ENCODE measurements around the gene DNAH14. TPM values are rescaled to one million over a fixed set of nuclear protein-coding genes. Genes with fewer than 3 reads are reported as not detected.
"Not testable (repeated sequence)": the region's sequence is repeated elsewhere in the genome, so short reads cannot be mapped to it uniquely, and the experiment has no call there.

DNAH14 gene
- total and polyA plus RNA-seq, 2 experiments from 2014 or later: 14.7 to 46.1 TPM

DNA sequence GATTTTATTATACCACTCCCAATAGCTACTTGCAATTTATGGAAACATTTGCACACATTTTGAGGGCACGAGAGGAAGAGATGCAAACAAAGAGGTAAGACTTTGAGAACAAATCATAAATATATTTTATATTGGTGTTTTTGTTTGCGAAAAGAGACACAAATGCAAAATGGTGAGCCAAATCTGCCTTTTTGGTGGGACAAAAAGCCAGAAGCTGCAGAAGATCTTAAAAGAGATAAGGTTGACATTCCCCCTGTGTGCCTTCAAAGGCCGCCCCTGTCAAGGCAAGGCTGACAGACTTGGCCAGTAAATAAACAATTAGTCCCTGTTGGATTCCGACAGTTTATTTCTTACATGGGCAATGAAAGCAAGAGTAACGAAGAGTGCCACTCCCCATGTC is 375.5 kb downstream of the DNAH14 start:
- no peaks in the 10 kb centered on the region for H3K9me3 ChIP-seq (ENCODE audit: low read depth)
- no peak overlapping the region for H3K4me3 ChIP-seq
- 82% methylated on average over 5 of the region's 5 CpGs for WGBS (ENCODE audit: low lambda C conversion rate, missing lambda C conversion rate)
- TF ChIP-seq, protein P1, sequence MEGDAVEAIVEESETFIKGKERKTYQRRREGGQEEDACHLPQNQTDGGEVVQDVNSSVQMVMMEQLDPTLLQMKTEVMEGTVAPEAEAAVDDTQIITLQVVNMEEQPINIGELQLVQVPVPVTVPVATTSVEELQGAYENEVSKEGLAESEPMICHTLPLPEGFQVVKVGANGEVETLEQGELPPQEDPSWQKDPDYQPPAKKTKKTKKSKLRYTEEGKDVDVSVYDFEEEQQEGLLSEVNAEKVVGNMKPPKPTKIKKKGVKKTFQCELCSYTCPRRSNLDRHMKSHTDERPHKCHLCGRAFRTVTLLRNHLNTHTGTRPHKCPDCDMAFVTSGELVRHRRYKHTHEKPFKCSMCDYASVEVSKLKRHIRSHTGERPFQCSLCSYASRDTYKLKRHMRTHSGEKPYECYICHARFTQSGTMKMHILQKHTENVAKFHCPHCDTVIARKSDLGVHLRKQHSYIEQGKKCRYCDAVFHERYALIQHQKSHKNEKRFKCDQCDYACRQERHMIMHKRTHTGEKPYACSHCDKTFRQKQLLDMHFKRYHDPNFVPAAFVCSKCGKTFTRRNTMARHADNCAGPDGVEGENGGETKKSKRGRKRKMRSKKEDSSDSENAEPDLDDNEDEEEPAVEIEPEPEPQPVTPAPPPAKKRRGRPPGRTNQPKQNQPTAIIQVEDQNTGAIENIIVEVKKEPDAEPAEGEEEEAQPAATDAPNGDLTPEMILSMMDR (IDR thresholded peaks at IDR 0.05; ENCODE audit: poor library complexity): no peak
- TF ChIP-seq EZH2phosphoT487 (IDR thresholded peaks at IDR 0.05; ENCODE audit: low read depth, severe bottlenecking, unreplicated experiment) (no peak), EZH2 (IDR thresholded peaks at IDR 0.05; ENCODE audit: borderline replicate concordance) (no peak)
- H3K79me2 ChIP-seq: no peaks in the 10 kb centered on the region
- no peaks in the 10 kb centered on the region for H4K20me1 ChIP-seq (ENCODE audit: insufficient read depth, poor library complexity, severe bottlenecking)
- no peaks in the 10 kb centered on the region for H3K36me3 ChIP-seq (replicated peaks; ENCODE audit: insufficient read depth, low read depth)
- no peaks in the 10 kb centered on the region for H3K27me3 ChIP-seq
- H3K4me1 ChIP-seq (ENCODE audit: insufficient read depth): no peaks in the 10 kb centered on the region
- H3K4me2 ChIP-seq: no peak overlapping the region
- no peak for DNase-seq (ENCODE audit: low spot score)
- no peak overlapping the region for H2AFZ ChIP-seq
- no peaks in the 10 kb centered on the region for H3K9me2 ChIP-seq (replicated peaks; ENCODE audit: insufficient read depth)
- no peak overlapping the region for H3K27ac ChIP-seq

DNA sequence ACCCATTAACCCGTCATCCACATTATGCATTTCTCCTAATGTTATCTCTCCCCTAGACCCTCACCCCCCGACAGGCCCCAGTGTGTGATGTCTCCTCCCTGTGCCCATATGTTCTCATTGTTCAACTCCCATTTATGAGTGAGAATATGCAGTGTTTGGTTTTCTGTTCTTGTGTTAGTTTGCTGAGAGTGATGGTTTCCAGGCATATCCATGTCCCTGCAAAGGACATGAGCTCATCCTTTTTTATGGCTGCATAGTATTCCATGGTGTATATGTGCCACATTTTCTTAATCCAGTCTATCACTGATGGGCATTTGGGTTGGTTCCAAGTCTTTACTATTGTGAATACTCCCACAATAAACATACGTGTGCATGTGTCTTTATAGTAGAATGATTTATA is 381.1 kb downstream of the DNAH14 start:
- not testable (repeated sequence) for H3K27me3 ChIP-seq
- WGBS (ENCODE audit: low lambda C conversion rate, missing lambda C conversion rate): 92% methylated on average over 3 of the region's 3 CpGs

DNA sequence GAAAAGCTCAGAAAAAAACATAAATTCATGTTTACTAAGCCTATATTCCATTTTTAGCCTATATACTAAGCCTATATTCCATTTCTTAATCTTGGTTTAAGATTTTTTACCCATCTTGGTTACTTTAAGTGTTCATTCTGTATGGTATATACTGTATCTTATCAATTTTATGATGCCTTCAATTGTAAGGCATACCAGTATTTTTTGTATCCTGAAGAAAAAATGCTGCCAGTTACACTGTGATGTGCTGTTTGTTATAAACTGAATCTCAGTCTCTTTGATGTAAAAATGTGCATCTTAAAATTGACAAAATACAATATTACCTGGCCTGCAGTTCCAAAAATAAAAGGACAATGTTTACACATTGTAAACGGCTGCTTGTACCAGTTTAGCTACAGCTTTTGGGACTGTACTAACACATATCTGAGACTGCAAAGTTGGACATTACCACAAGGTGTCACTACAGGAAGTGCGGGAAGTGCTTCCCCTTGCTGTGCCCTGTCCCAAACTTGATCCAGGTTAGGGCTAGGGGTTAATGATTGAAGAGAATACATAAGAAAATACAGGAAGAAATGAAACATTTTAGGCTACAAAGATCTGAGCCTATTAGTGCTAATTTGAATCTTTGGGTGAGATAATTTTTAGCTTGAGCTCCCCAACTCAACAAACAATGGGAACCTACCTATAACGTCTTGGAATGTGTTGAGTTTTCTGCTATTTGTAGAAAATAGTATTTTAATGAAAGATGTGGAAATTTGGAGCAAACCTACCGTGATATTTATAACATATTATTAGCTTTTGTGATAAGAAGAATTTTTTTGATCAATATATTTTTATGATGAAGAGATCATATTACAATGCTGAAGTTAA is 389.5 kb downstream of the DNAH14 start:
- 35% methylated on average over 4 of the region's 4 CpGs for WGBS (ENCODE audit: low lambda C conversion rate, missing lambda C conversion rate)
- no peak overlapping the region for H3K4me3 ChIP-seq
- no peak overlapping the region for H3K27ac ChIP-seq
- no peaks in the 10 kb centered on the region for H3K9me3 ChIP-seq (ENCODE audit: low read depth)
- no peaks in the 10 kb centered on the region for H3K36me3 ChIP-seq (replicated peaks; ENCODE audit: insufficient read depth, low read depth)
- H3K27me3 ChIP-seq: no peaks in the 10 kb centered on the region
- no peaks in the 10 kb centered on the region for H3K4me1 ChIP-seq (ENCODE audit: insufficient read depth)
- H3K4me2 ChIP-seq: no peak overlapping the region
- peak; percentile 70 for DNase-seq (ENCODE audit: low spot score)
- no peaks in the 10 kb centered on the region for H3K79me2 ChIP-seq
- no peak overlapping the region for H2AFZ ChIP-seq
- TF ChIP-seq EZH2phosphoT487 (IDR thresholded peaks at IDR 0.05; ENCODE audit: low read depth, severe bottlenecking, unreplicated experiment): no peak
- TF ChIP-seq, protein P1 (IDR thresholded peaks at IDR 0.05; ENCODE audit: poor library complexity): peak; percentile 83
- no peaks in the 10 kb centered on the region for H3K9me2 ChIP-seq (replicated peaks; ENCODE audit: insufficient read depth)
- no peaks in the 10 kb centered on the region for H4K20me1 ChIP-seq (ENCODE audit: insufficient read depth, poor library complexity, severe bottlenecking)

More for the DNA sequence above, 381.1 kb downstream of the DNAH14 start:
- DNase-seq (ENCODE audit: low spot score); H3K4me2 ChIP-seq; H4K20me1 ChIP-seq (ENCODE audit: insufficient read depth, poor library complexity, severe bottlenecking); H2AFZ ChIP-seq; H3K36me3 ChIP-seq (replicated peaks; ENCODE audit: insufficient read depth, low read depth); H3K9me3 ChIP-seq (ENCODE audit: low read depth); H3K4me1 ChIP-seq (ENCODE audit: insufficient read depth); H3K9me2 ChIP-seq (replicated peaks; ENCODE audit: insufficient read depth); H3K27ac ChIP-seq; H3K4me3 ChIP-seq; H3K79me2 ChIP-seq: not testable (repeated sequence)

DNA sequence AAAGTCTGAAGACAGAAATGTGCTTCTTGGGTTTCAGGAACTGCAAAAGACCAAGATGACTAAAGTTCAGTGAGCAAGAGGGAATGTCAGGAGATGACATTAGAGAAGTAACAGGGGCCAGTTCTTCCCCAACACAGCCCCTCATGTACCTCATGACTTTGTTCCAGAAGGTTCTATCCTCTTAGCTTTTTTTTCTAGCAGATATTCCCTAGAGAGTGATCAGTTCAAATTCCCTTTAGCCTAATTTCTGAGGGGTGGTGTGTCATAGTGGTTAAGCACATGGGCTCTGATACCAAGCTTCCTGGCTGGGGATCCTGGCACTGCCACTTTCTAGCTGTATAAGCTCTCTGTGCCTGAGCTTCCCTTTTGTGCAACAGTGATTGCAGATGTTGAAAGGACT is 390.4 kb downstream of the DNAH14 start:
- Histone ChIP-seq H3K9me2 (replicated peaks; ENCODE audit: insufficient read depth) (no peaks in the 10 kb centered on the region), H3K79me2 (no peaks in the 10 kb centered on the region), H3K27me3 (no peaks in the 10 kb centered on the region), H3K36me3 (replicated peaks; ENCODE audit: insufficient read depth, low read depth) (no peaks in the 10 kb centered on the region), H3K4me3 (no peak overlapping the region), H3K9me3 (ENCODE audit: low read depth) (no peaks in the 10 kb centered on the region), H3K27ac (no peak overlapping the region), H4K20me1 (ENCODE audit: insufficient read depth, poor library complexity, severe bottlenecking) (no peaks in the 10 kb centered on the region), H2AFZ (no peak overlapping the region), H3K4me2 (no peak overlapping the region), H3K4me1 (ENCODE audit: insufficient read depth) (no peaks in the 10 kb centered on the region)
- TF ChIP-seq, protein P1 (IDR thresholded peaks at IDR 0.05; ENCODE audit: poor library complexity): no peak
- no peak for TF ChIP-seq EZH2 (IDR thresholded peaks at IDR 0.05; ENCODE audit: borderline replicate concordance)
- no peak for TF ChIP-seq EZH2phosphoT487 (IDR thresholded peaks at IDR 0.05; ENCODE audit: low read depth, severe bottlenecking, unreplicated experiment)
- no peak for DNase-seq (ENCODE audit: low spot score)
